Measurements from ENCODE around the gene KRTAP16-1. TPM values are rescaled to one million over a fixed set of nuclear protein-coding genes. Genes with fewer than 3 reads are reported as not detected.

KRTAP16-1 gene
- total RNA-seq, 1 experiment from 2014 or later, result not detected

DNA sequence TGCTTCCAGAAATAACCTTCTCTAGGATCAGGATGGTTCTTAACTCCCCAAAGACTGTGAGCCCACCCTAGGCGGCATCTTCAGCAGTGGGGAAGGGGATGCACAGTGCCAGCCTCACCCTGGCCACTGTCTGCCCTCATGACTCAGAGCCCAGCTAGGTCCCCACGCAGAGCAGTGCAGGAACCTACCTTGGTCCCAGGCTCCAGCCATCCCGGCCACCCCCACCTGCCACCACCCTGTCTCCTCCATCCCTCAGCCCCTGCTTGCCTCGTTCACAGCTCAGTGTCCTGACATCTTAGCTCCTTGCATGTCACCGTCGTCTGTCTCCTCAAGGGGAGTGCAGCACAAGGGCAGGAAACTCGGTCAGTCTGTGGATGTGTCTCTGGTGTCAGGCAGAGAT lies 22.5 kb upstream of the KRTAP16-1 start:
- no peak for DNase-seq (ENCODE audit: low spot score)

- peak; percentile 84 for DNase-seq (ENCODE audit: low spot score)
Measured at GRCh38 chr17:41329279-41329948, 20.3 kb upstream of the KRTAP16-1 start.

- no peak for DNase-seq (ENCODE audit: low spot score)
Measured at GRCh38 chr17:41328207-41328606, 19.1 kb upstream of the KRTAP16-1 start.

- DNase-seq (ENCODE audit: low spot score), result no peak
Measured at GRCh38 chr17:41327411-41328120, 18.5 kb upstream of the KRTAP16-1 start.

- no peak for DNase-seq (ENCODE audit: low spot score)
Measured at GRCh38 chr17:41326173-41327145, 17.4 kb upstream of the KRTAP16-1 start.

- DNase-seq (ENCODE audit: low spot score), result no peak
Measured at GRCh38 chr17:41325611-41326010, 16.5 kb upstream of the KRTAP16-1 start.

DNA sequence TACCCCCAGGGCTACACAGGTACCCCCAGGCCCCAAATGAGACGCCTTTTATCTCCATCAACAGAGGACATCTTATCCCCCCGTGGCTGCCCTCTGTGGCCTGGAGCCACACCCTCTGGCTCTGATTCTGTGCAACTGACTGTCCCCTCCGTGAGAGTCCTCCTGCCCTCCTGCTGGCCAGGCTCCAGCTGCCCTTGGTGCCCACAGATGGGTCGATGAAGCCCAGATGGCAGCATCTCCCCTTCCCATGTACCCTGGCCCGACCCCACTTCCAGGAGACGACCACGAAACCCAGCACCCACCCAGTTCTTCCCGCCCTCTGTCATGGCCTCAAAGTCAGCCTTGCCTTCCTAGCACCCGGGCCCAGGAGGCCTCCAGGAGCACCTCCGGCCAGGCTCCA lies 16.0 kb upstream of the KRTAP16-1 start:
- no peak for DNase-seq (ENCODE audit: low spot score)

DNA sequence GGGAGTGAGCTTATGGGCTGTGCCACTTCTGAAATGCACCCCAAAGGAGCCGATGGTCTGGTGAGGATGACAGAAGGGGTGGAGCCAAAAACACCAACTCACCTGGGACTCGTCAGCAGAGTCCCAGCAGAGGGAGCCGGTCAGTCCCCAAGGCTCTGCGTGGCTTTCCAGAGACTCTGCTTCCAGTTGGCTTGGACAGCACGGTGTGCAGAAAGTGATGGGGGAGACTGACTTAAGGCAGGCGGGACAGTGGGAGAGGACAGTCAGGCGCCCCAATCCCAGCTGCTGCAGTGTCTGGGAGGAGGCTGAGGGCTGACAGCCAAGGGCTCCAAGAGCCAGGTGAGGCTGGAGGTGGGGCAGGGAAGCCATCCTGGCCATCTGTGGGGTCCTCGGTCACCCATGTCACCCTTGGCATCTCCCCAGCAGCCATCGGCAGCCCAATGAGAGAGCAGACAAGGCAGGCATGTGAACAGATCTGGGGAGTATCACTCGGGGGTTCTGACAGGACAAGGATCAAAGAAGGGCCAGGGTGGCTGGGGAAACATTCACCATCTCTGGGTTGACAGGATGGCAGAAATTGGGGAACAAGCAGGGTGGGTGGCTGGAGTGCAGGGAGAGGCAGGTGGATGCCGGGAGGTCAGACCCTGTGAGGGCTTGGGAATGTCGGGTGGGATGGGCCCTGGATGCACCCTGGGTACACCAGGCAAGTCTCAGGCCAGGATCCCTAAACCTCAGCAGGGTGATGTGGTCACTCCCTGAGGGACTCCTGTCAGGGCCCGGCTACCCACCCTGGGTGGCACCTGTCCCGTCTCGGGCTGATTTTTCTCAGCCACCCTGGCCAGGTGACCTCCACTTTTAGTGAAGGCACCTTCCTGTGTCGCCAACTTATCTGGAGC lies 15.3 kb upstream of the KRTAP16-1 start:
- DNase-seq (ENCODE audit: low spot score), result peak; percentile 77

- no peak for DNase-seq (ENCODE audit: low spot score)
Measured at GRCh38 chr17:41322903-41323895, 14.1 kb upstream of the KRTAP16-1 start.

- DNase-seq (ENCODE audit: low spot score), result peak; percentile 61
Measured at GRCh38 chr17:41322094-41322902, 13.2 kb upstream of the KRTAP16-1 start.

- no peak for DNase-seq (ENCODE audit: low spot score)
Measured at GRCh38 chr17:41318231-41318630, 9.1 kb upstream of the KRTAP16-1 start.

GRCh38 chr17:41315814-41316445 lies 6.8 kb upstream of the KRTAP16-1 start:
- no peak for DNase-seq (ENCODE audit: low spot score)

DNA sequence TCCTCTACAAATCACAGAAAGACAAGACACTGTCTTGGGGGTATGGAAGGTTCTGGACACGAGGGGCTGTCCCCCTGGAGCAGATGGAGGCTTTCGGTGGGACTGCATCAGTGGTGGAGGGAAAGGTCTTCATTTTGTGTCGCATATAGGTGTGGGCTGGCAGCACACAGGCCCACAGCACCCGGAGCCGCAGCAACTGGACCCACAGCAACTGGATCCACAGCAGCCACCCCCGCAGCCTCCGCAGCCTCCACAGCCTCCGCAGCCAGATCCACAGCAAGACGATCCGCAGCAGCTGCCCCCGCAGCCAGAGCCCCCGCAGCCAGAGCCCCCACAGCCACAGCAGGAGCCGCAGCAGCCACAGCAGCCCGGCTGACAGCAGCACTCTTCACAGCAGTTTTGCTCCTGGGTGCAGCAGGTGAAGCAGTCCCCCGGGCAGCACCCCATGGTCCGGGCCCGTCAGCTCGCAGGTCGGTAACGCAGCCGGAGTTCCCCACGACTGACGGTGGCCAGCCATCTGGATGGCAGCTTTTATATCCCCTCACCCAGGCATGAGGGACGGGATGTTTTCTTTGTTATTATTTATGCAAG lies 6.2 kb upstream of the KRTAP16-1 start, which contains the start of gene KRTAP17-1:
Gene KRTAP17-1, minus strand, starts transcription at position 507 of the 591 bp plus-strand sequence. Its CDS starts 60 bp downstream, at position 447.
- no peak for DNase-seq (ENCODE audit: low spot score)

GRCh38 chr17:41311111-41311510 lies 2.0 kb upstream of the KRTAP16-1 start:
- no peak for DNase-seq (ENCODE audit: low spot score)

GRCh38 chr17:41308251-41308917 lies 725 bp downstream of the KRTAP16-1 start:
- no peak for DNase-seq (ENCODE audit: low spot score)

DNA sequence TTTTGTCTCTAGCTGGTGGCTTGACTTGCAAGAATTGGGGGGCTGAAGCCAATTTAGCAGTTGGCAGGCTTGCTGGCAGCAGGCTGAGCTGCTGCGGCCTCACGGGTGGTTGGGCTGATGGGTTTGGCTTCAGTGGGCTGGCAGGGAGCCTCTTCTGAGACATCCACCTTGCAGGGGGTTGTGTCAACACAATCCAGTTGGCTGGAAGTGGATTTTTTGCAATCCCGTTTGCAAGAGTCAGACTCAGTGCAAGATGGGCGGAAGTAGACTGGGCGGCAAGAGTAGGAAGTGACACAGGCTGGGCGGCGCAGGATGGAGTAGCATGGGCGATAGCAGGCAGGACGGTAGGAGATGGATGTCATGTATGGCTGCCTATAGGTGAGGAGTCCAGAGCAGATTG lies 1.5 kb downstream of the KRTAP16-1 start:
- DNase-seq (ENCODE audit: low spot score), result no peak

DNA sequence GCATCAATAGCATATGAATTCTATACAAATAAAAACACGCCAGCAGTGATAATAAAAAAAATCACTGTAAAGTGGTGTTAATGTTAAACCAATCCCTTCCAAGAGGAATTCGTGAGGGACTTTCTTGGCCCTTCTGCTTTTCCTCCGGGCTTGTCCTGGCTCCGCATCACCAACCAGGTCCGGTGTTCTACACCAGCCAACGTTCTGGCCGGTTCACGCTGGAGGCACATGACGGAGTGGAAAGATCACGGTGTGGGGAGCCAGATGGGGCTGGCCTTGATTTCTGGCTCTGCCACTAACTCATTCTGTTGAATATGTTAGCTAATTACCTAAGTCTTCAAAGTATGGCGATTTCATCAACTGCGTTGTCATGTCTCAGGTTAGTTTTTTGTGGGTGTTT lies 5.0 kb downstream of the KRTAP16-1 start:
- no peak for DNase-seq (ENCODE audit: low spot score)
